Right renal cortex interstitium (tissue), 3 donors: ENCODE data around the gene SLC25A23. TPM values are rescaled to one million over a fixed set of nuclear protein-coding genes. Genes with fewer than 3 reads are reported as not detected.
"Not testable (repeated sequence)": the region's sequence is repeated elsewhere in the genome, so short reads cannot be mapped to it uniquely, and the experiment has no call there.

ENCODE experiments used
- DNase-seq, 3 donors: peaks; one replicate each; pipeline ENCODE4 v3.0.0-alpha.2; 2013; ENCODE audit warnings: low read depth in 3 of 3, low spot score in 2 of 3
- polyA plus RNA-seq, 3 donors: library from polyadenylated mRNA; unstranded; fragments of 120-200 nt; gene quantifications; one replicate each; pipeline ENCODE4 v1.2.1, GENCODE V29; 2013; ENCODE audit not compliant: insufficient read length in 3 of 3

The SLC25A23 gene
- polyA plus RNA-seq, 3 donors = 66.1 to 76.8 (median 66.4) TPM

DNA sequence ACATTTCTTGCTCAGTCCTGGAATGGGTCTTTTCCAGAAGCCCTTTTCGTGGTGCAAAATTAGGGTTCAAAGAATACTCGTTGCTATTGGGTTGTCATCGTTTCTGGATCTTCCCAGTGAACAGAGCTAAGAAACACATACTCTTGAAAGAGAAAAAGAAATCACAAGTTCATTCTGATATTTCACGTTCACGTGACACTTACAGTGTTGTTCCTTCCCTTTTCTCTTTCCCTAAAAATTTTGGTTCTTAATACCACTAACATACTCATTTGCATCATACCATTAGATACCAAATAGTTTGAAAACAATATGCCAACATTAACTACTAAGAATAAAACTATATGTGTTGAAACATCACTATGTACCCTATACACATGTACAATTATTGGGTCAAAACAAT is 53.2 kb downstream of the SLC25A23 start:
- DNase-seq = no peak

- no peak for DNase-seq
Measured at GRCh38 chr19:6402837-6403608, 56.6 kb downstream of the SLC25A23 start.

- no peak for DNase-seq
Measured at GRCh38 chr19:6402058-6402457, 57.5 kb downstream of the SLC25A23 start.

DNA sequence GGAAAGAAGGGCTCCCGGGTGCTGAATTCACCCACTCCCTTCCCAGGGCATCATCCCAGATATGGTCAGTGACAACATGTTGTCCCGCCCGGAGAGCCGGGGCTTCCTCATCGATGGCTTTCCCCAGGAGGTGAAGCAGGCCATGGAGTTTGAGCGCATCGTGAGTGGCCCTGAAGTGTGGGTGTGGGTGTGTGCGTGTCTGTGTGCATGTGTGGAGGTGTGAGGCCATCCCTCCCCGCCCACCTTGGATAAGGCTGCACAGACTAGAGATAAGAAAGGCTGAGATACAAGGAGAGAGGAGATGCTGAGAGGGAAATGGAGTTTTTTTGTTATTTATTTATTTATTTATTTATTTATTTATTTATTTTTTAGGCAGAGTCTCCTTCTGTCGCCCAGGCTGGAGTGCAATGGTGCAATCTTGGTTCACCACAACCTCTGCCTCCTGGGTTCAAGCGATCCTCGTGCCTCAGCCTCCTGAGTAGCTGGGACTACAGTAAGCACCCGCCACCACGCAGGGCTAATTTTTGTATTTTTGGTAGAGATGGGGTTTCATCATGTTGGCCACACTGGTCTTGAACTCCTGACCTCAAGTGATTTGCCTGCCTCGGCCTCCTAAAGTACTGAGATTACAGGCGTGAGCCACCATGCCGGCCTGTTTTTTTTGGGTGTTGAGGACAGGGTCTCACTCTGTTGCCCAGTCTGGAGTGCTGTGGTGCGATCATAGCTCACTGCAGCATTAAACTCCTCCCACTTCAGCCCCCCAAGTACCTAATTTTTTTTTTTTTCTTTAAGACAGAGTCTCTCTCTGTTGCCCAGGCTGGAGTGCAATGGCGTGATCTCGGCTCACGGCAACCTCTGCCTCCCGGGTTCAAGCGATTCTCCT is 59.3 kb downstream of the SLC25A23 start:
- not testable (repeated sequence) for DNase-seq

- DNase-seq = no peak
Measured at GRCh38 chr19:6396305-6396704, 63.3 kb downstream of the SLC25A23 start.

- no peak for DNase-seq
Measured at GRCh38 chr19:6394831-6395230, 64.8 kb downstream of the SLC25A23 start.

DNA sequence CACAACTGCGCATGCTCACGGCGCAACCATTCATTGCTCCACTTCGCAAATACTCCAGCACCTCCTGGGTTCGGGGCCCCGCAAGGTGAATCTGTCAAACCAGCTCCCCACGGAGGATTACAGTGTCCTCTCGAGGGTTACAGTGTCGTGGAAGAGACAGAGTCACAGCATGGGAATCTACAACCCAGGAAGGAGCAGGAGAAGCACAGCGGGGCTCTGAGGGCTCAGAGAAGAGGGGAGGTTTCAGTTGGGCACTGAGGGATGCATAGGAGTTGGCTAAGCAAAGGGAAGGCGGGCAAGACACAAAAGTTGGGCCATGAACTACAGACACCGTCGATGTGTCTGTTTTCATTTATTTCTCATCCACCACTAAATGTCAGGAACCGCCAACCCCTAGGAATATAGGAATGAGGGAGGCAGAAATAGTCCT is 65.6 kb downstream of the SLC25A23 start:
- no peak for DNase-seq

DNA sequence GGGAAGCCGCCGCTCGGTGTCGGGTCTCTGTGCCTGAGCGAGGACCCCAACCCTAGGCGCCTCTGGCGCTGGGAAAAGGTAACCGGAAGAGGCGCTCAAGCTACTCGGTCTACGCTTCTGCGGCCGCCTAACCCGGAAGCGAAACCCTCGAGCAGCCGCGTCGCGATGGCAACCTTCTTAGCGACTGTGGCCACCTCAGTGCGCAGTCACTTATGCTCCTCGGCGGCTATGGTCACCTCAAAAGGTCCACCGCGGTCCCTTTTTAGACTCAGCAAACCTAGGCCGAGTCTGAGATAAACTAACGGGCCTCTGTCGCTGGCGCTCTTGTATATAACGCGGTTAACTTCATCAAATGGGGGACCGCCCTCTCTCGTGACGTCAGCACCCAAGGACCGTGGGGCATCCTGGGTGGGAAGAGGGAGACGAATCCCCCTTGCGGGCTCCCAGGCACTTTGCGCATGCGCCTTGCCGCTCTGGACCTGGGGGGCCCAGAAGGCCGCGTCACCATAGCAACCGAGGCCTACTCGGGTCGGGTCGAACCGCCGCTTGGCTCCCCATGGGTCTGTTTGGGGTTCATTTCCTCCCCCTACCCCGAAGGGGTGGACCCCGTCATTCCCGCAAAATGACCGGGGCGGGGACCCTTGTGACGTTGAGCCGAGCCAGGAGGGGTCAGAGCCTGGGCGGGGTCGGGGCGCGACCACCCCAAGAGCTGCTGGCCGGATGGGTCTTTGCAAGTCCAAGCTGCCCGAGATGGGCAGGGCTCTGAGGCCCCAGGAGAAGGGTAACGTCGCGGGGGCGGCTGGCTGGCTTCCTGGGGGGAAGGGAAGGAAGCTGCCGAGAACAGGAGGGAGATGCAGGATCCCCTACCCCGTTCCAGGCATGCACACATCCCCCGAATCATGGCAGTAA is 66.3 kb downstream of the SLC25A23 start, which contains the start of gene GTF2F1:
TSS of gene GTF2F1 (minus strand) at position 91 of the 909 bp plus-strand sequence. CDS start 169 bp downstream, outside the sequence.
- DNase-seq = peak; percentile 95 to 96 (median 96)

DNA sequence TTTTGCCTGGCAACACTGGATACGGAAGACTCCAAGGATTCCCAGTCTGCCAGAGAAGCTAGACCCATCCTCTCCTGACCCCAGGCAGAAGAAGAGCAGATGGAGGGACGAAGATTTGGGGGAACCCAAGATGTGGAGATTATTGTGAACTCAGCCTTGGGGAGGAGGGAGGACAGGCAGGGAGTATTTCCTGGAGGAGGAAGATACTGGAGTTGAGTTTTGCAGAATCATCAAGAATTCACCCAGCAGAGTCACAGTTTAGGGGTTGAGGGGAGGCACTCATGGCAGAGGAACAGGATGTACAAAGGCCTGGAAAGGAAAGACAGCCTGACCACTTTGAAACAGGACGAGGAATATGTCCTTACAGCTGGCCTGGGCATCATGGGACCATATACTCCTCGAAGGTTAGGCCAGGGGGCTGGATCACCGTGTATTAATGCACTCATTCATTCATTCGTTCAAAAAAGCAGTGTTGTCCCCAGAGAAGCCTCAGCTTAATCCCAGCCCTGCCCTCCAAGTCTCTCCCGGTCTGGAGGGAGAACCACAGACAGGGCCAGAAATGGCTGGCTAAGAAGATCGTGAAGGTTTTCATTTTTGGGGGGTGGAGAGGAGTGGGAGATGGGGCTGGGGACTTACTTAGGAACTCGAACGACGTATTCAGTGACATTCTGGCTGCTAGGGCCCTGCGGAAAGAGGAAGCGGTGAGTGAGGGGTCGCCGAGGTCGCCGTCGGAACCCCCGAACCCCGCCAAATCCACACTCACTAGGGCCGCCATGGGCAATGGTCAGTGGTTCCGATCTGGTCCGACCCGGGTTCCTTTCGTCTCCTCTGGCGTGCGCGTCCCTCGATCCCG is 67.1 kb downstream of the SLC25A23 start:
- DNase-seq = no peak

Other genes with a start within 250 kb of the SLC25A23 start
- 10 to 100 TPM; 67.2 to 76.0 (median 72.6) TPM for gene MLLT1, start 179.8 kb downstream of the SLC25A23 start, polyA plus RNA-seq
- under 1 TPM in 2 of 3 donors, not detected in 1; 0.08 to 0.11 TPM for gene ACER1, start 126.2 kb downstream of the SLC25A23 start, polyA plus RNA-seq
- 10 to 100 TPM; 45.1 to 56.0 (median 55.8) TPM for gene CLPP, start 98.3 kb downstream of the SLC25A23 start, polyA plus RNA-seq
- gene ALKBH7, start 87.0 kb downstream of the SLC25A23 start, polyA plus RNA-seq = 10 to 100 TPM; 34.5 to 44.6 (median 37.5) TPM
- 1 to 10 TPM; 2.0 to 2.6 (median 2.1) TPM for gene PSPN, start 83.9 kb downstream of the SLC25A23 start, polyA plus RNA-seq
- gene GTF2F1, start 66.6 kb downstream of the SLC25A23 start, polyA plus RNA-seq = 10 to 100 TPM; 75.2 to 92.3 (median 79.6) TPM
- gene KHSRP, start 35.0 kb downstream of the SLC25A23 start, polyA plus RNA-seq = 100 to 1,000 TPM; 231 to 268 (median 243) TPM
- gene SLC25A41, start 26.0 kb downstream of the SLC25A23 start, polyA plus RNA-seq = under 1 TPM; 0.25 to 0.44 (median 0.26) TPM
- gene CRB3, start 4.5 kb upstream of the SLC25A23 start, polyA plus RNA-seq = 10 to 100 TPM; 22.0 to 27.5 (median 25.1) TPM
- gene DENND1C, start 22.0 kb upstream of the SLC25A23 start, polyA plus RNA-seq = 10 to 100 TPM; 38.3 to 45.2 (median 39.1) TPM
- gene TUBB4A, start 42.5 kb upstream of the SLC25A23 start, polyA plus RNA-seq = 10 to 100 TPM; 24.5 to 39.8 (median 27.8) TPM
- under 1 TPM in 2 of 3 donors, not detected in 1; 0.14 to 0.33 TPM for gene TNFSF9, start 71.2 kb upstream of the SLC25A23 start, polyA plus RNA-seq
- not detected for gene CD70, start 131.4 kb upstream of the SLC25A23 start, polyA plus RNA-seq
- gene TNFSF14, start 210.4 kb upstream of the SLC25A23 start, polyA plus RNA-seq = under 1 TPM in 2 of 3 donors, not detected in 1; 0.07 TPM